Smooth muscle cell (in vitro differentiated cells): ENCODE data around the gene ITCH. TPM values are rescaled to one million over a fixed set of nuclear protein-coding genes. Genes with fewer than 3 reads are reported as not detected.

Source experiments
- DNase-seq: peaks from one replicate; lab custom pipeline; 2025; ENCODE audit not compliant: unreplicated experiment; lab: John Stamatoyannopoulos, UW
- H2AFZ ChIP-seq: fragments of 200-600 bp; sonication (generic); 2 replicates; pipeline ENCODE4 v1.6.0; 2016; ENCODE audit warnings: antibody characterized with exemption, low read depth, mild to moderate bottlenecking
- H3F3A ChIP-seq: fragments of 200-600 bp; sonication (generic); 2 replicates; pipeline ENCODE4 v1.6.0; 2017; ENCODE audit warnings: antibody characterized with exemption, low read depth
- H3K27ac ChIP-seq: fragments of 200-600 bp; sonication (generic); 2 replicates; pipeline ENCODE4 v1.5.1; 2016; ENCODE audit warnings: low read depth, mild to moderate bottlenecking
- H3K27me3 ChIP-seq: fragments of 200-600 bp; sonication (generic); 2 replicates; pipeline ENCODE4 v1.6.1; 2016; ENCODE audit warnings: low read depth, mild to moderate bottlenecking
- H3K36me3 ChIP-seq: fragments of 200-600 bp; sonication (generic); 2 replicates; pipeline ENCODE4 v1.5.1; 2016; ENCODE audit warnings: low read depth
- H3K4me1 ChIP-seq: fragments of 200-600 bp; sonication (generic); 2 replicates; pipeline ENCODE4 v1.5.1; 2016; ENCODE audit warnings: low read depth
- H3K4me2 ChIP-seq: fragments of 200-600 bp; sonication (generic); 2 replicates; pipeline ENCODE4 v1.6.0; 2016; ENCODE audit warnings: mild to moderate bottlenecking
- H3K4me3 ChIP-seq: fragments of 200-600 bp; sonication (generic); 2 replicates; pipeline ENCODE4 v1.5.1; 2016; ENCODE audit warnings: mild to moderate bottlenecking
- H3K79me2 ChIP-seq: fragments of 200-600 bp; sonication (generic); 2 replicates; pipeline ENCODE4 v1.6.0; 2016; ENCODE audit warnings: low read depth, mild to moderate bottlenecking
- H3K9ac ChIP-seq: fragments of 200-600 bp; sonication (generic); 2 replicates; pipeline ENCODE4 v1.6.0; 2016; ENCODE audit warnings: low read depth
- H3K9me3 ChIP-seq: fragments of 200-600 bp; sonication (generic); replicated peaks from 2 replicates; pipeline ENCODE4 v1.5.1; 2016; ENCODE audit warnings: low read depth
- H4K20me1 ChIP-seq: fragments of 200-600 bp; sonication (generic); 2 replicates; pipeline ENCODE4 v1.6.0; 2016; ENCODE audit warnings: low read depth
- CTCF ChIP-seq: fragments of 200-600 bp; sonication (generic); IDR thresholded peaks from 2 replicates; pipeline ENCODE4 v1.5.1; 2017; ENCODE audit warnings: borderline replicate concordance, mild to moderate bottlenecking, antibody characterized with exemption; ENCODE audit not compliant: insufficient read depth, poor library complexity, severe bottlenecking
- WGBS: methylation state at CpG from one replicate; pipeline ENCODE4 v1.1.7; 2016; ENCODE audit warnings: low lambda C conversion rate; 5-methylcytosine and 5-hydroxymethylcytosine counted together
- polyA plus RNA-seq: library from polyadenylated mRNA; unstranded; fragments of >200 nt; fragmentation: Nextera tagmentation; extraction: Ambion mirVana; gene quantifications from 2 replicates; pipeline ENCODE4 v1.2.1, GENCODE V29; 2016
- total RNA-seq: library from RNA; depleted of rRNA; stranded (reverse); fragments of >200 nt; gene quantifications from 2 replicates; pipeline ENCODE4 v1.2.3, GENCODE V29; 2014

The ITCH gene
- total and polyA plus RNA-seq, 2 experiments from 2014 or later = 21.9 to 96.7 TPM

- Histone ChIP-seq H3K79me2 (peaks cover 21% of the 10 kb centered on the region), H4K20me1 (peaks cover 89% of the 10 kb centered on the region), H3K9ac (no peak overlapping the region), H3K36me3 (no peaks in the 10 kb centered on the region), H3K9me3 (no peaks in the 10 kb centered on the region), H3K4me1 (no peaks in the 10 kb centered on the region), H3K4me3 (no peak overlapping the region), H3K4me2 (no peak overlapping the region), H3K27me3 (no peaks in the 10 kb centered on the region), H2AFZ (no peak overlapping the region), H3K27ac (no peak overlapping the region), H3F3A (no peaks in the 10 kb centered on the region)
- WGBS = 95% methylated on average over 7 of the region's 7 CpGs
- no peak for DNase-seq
- TF ChIP-seq CTCF = no peak
These were observed 169.7 kb downstream of the ITCH start for GRCh38 chr20:34532756-34533155.

GRCh38 chr20:34534391-34535165, 171.5 kb downstream of the ITCH start:
- Histone ChIP-seq H3K4me1 (no peaks in the 10 kb centered on the region), H3K27ac (no peak overlapping the region), H3K4me2 (no peak overlapping the region), H4K20me1 (peaks cover 91% of the 10 kb centered on the region), H2AFZ (no peak overlapping the region), H3K9ac (no peak overlapping the region), H3F3A (no peaks in the 10 kb centered on the region), H3K27me3 (no peaks in the 10 kb centered on the region), H3K9me3 (no peaks in the 10 kb centered on the region), H3K4me3 (no peak overlapping the region), H3K79me2 (peaks cover 21% of the 10 kb centered on the region), H3K36me3 (peaks cover 3% of the 10 kb centered on the region)
- DNase-seq = no peak
- TF ChIP-seq CTCF = no peak
- WGBS = 98% methylated on average over 15 of the region's 15 CpGs

- Histone ChIP-seq H3K4me3 (no peak overlapping the region), H3K79me2 (peaks cover 14% of the 10 kb centered on the region), H3K9ac (no peak overlapping the region), H3K27ac (no peak overlapping the region), H3K4me1 (no peaks in the 10 kb centered on the region), H3F3A (no peaks in the 10 kb centered on the region), H2AFZ (no peak overlapping the region), H3K36me3 (peaks cover 3% of the 10 kb centered on the region), H3K9me3 (no peaks in the 10 kb centered on the region), H3K4me2 (no peak overlapping the region), H4K20me1 (peaks cover 86% of the 10 kb centered on the region), H3K27me3 (no peaks in the 10 kb centered on the region)
- 99% methylated on average over 15 of the region's 15 CpGs for WGBS
- TF ChIP-seq CTCF = no peak
- no peak for DNase-seq
These were observed 172.3 kb downstream of the ITCH start for GRCh38 chr20:34535301-34535840.

- H4K20me1 ChIP-seq = peaks cover 81% of the 10 kb centered on the region
- TF ChIP-seq CTCF = no peak
- no peaks in the 10 kb centered on the region for H3K27me3 ChIP-seq
- no peak overlapping the region for H3K4me3 ChIP-seq
- H3K27ac ChIP-seq = no peak overlapping the region
- no peak overlapping the region for H3K9ac ChIP-seq
- no peaks in the 10 kb centered on the region for H3K9me3 ChIP-seq
- H3K4me2 ChIP-seq = no peak overlapping the region
- H3K4me1 ChIP-seq = no peaks in the 10 kb centered on the region
- no peaks in the 10 kb centered on the region for H3F3A ChIP-seq
- H3K79me2 ChIP-seq = peaks cover 12% of the 10 kb centered on the region
- H2AFZ ChIP-seq = no peak overlapping the region
- DNase-seq = no peak
- 96% methylated on average over 2 of the region's 2 CpGs for WGBS
- peaks cover 3% of the 10 kb centered on the region for H3K36me3 ChIP-seq
These were observed 172.8 kb downstream of the ITCH start for GRCh38 chr20:34535857-34536256.
